D721Med (cell line): Measurements from ENCODE around the gene MAMSTR.
A peak's percentile ranks its signal among the peaks of the same experiment; 100 is the strongest.

ENCODE experiments used
- DNase-seq: peaks from one replicate; pipeline ENCODE4 v3.0.0; 2011; ENCODE audit warnings: low spot score; ENCODE audit not compliant: insufficient read length
- FAIRE-seq: peaks from 2 replicates; lab custom pipeline; 2011; peaks lifted over from hg19 to GRCh38; lab: Jason Lieb, UNC
- CTCF ChIP-seq: IDR thresholded peaks from 2 replicates; pipeline ENCODE4 v1.5.1; 2012; ENCODE audit warnings: mild to moderate bottlenecking, control low read depth; ENCODE audit not compliant: insufficient read depth; ENCODE audit errors: missing control alignments

Gene MAMSTR

GRCh38 chr19:48756686-48757085 lies 37.2 kb upstream of the MAMSTR start:
- DNase-seq = no peak
- TF ChIP-seq CTCF = no peak
- FAIRE-seq = no peak

GRCh38 chr19:48756212-48756611 lies 36.7 kb upstream of the MAMSTR start:
- DNase-seq = no peak
- FAIRE-seq = no peak
- no peak for TF ChIP-seq CTCF

DNA sequence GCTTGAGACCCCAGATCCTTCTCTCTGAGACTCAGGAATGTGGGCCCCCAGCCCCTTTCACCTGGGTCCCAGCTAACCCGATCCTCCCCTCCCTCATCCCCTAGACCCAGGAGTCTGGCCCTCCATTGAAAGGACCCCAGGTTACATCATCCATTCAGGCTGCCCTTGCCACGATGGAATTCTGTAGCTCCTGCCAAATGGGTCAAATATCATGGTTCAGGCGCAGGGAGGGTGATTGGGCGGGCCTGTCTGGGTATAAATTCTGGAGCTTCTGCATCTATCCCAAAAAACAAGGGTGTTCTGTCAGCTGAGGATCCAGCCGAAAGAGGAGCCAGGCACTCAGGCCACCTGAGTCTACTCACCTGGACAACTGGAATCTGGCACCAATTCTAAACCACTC lies 36.3 kb upstream of the MAMSTR start:
- DNase-seq (no peak), FAIRE-seq (no peak)
- TF ChIP-seq CTCF = no peak

DNA sequence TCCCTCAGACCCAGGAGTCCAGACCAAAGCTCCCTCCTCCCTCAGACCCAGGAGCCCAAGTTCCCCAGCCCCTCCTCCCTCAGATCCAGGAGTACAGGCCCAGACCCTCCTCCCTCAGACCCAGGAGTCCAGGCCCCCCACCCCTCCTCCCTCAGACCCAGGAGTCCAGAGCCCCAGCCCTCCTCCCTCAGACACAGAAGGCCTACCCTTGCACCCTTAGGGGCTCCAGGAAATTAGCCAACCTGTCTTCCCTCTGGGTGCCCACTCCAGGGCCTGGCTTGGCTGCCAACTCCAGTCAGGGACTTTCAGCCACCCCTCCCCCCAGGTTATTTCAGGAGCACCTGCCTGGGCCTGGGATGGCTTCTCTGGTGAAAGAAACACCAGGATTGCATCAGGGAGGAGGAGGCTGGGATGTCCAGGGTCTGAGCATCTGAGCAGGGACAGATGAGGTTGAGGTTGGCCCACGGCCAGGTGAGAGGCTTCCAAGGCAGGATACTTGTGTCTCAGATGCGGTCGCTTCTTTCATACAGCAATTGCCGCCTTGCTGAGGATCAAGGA lies 35.6 kb upstream of the MAMSTR start, which contains the start of gene FGF21:
FGF21 (plus strand) TSS at position 441 of the 558 bp plus-strand sequence. CDS start 713 bp downstream, outside the sequence.
- no peak for TF ChIP-seq CTCF
- FAIRE-seq (no peak), DNase-seq (no peak)

DNA sequence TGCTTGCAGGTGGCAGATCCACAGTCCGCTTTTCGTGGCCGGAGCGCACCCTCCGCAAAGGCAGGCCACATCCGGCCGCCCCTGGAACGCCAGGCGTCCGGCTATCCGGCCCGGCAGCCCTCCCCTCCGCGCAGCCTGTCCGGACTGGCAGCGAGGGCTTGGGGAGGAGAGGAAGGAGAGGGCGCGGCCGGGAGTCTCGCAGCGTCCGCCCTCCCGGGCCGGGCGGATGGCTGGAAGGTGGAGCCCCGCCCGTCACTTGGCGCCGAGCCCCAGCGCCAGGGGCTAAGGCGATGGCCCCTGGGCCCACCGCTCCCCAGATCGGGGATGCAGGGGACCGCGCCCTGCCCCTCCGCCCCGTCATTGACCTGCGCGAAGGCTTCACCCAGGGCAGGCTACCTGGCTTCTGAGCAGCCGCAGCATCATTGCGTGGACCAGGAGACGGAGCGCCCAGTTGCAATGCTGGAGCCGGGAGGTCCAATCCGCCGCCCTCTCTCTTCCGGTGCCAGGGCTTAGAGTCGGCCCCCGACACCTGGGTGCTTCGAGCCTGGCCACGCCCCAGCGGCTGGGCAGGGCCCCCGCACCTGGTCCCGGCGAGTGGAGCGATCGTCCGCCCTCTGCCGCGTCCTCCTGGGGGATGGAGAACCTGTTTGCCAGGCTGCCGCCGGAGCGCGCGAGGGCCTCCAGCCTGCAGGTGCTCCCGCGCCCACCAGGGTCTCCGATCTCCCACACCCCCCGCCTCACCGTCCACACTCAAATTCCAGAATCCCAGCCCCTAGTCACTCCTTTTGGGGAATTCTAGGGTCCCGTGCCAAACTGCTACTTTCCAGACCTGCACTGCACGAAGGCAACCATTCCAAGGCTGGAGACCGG lies 33.2 kb upstream of the MAMSTR start, which contains the start of gene FUT1:
FUT1 (minus strand) TSS at position 146 of the 870 bp plus-strand sequence. CDS start 1,360 bp downstream, outside the sequence.
- FAIRE-seq = no peak
- no peak for TF ChIP-seq CTCF

GRCh38 chr19:48751845-48752495 lies 32.4 kb upstream of the MAMSTR start:
- DNase-seq (no peak), FAIRE-seq (no peak)
- no peak for TF ChIP-seq CTCF

More for the DNA sequence above, 33.2 kb upstream of the MAMSTR start, which contains the start of gene FUT1:
- DNase-seq = peak; percentile 74
